Peyer's patch (tissue), 4 donors: ENCODE results near the gene RANGRF. TPM values are rescaled to one million over a fixed set of nuclear protein-coding genes. Genes with fewer than 3 reads are reported as not detected.
A peak's percentile ranks its signal among the peaks of the same experiment; 100 is the strongest.

ENCODE experiments used
- DNase-seq, 3 donors: peaks; one replicate each; pipeline ENCODE4 v3.0.0-alpha.2; 2017 to 2019
- H3K27ac ChIP-seq, 4 donors: fragments of 200-600 bp; sonication (generic); one replicate each; pipeline ENCODE4 v1.5.1; 2016 to 2019
- H3K27me3 ChIP-seq, 2 donors: fragments of 200-600 bp; sonication (generic); one replicate each; pipeline ENCODE4 v1.5.1; 2019
- H3K36me3 ChIP-seq, 3 donors: fragments of 200-600 bp; sonication (generic); one replicate each; pipeline ENCODE4 v1.5.1; 2016 to 2019
- H3K4me1 ChIP-seq, 4 donors: fragments of 200-600 bp; sonication (generic); one replicate each; pipeline ENCODE4 v1.5.1; 2016 to 2019
- H3K4me3 ChIP-seq, 4 donors: fragments of 200-600 bp; sonication (generic); 1 replicate in 3 of 4; 2 replicates in 1 of 4; pipeline ENCODE4 v1.5.1; 2016 to 2019; ENCODE audit warnings: mild to moderate bottlenecking in 1 of 4
- H3K9me3 ChIP-seq, 4 donors: fragments of 200-600 bp; sonication (generic); one replicate each; pipeline ENCODE4 v1.5.1; 2016 to 2019; ENCODE audit warnings: mild to moderate bottlenecking in 1 of 4
- CTCF ChIP-seq, 6 experiments: fragments of 450-650 bp in 4 of 6; fragments of 200-600 bp in 2 of 6; sonication (generic) in 1 of 6; IDR thresholded peaks; one replicate each; pipeline ENCODE4 v1.5.1; 2017 to 2019; ENCODE audit warnings: antibody characterized with exemption in 6 of 6, mild to moderate bottlenecking in 3 of 6, moderate library complexity in 1 of 6
- POLR2A ChIP-seq, 2 donors: fragments of 450-650 bp; IDR thresholded peaks; one replicate each; pipeline ENCODE4 v1.5.1; 2017; ENCODE audit warnings: antibody characterized with exemption in 2 of 2, mild to moderate bottlenecking in 2 of 2, moderate library complexity in 2 of 2
- total RNA-seq, 4 donors: library from RNA; depleted of rRNA; stranded (reverse); fragments of >200 nt; gene quantifications; one replicate each; pipeline ENCODE4 v1.1.0, GENCODE V29; 2016

RANGRF gene
- total RNA-seq, 4 donors from 2014 or later = 6.8 to 27.2 (median 16.1) TPM

- no peak overlapping the region for H3K4me3 ChIP-seq
- H3K27me3 ChIP-seq = peaks cover 0 to 5% of the 10 kb centered on the region in 2 donors
- H3K36me3 ChIP-seq = no peaks in the 10 kb centered on the region
- H3K4me1 ChIP-seq = peaks cover 0 to 14% (median 2%) of the 10 kb centered on the region in 4 donors
- TF ChIP-seq POLR2A (IDR thresholded peaks at IDR 0.05) (no peak), CTCF (IDR thresholded peaks at IDR 0.05) (no peak)
- DNase-seq = no peak
- no peaks in the 10 kb centered on the region for H3K9me3 ChIP-seq
- H3K27ac ChIP-seq = no peak overlapping the region
These were observed 35.7 kb downstream of the RANGRF start for GRCh38 chr17:8324132-8324531.

GRCh38 chr17:8324923-8325322 lies 36.5 kb downstream of the RANGRF start:
- no peak overlapping the region for H3K27ac ChIP-seq
- peaks cover 0 to 14% (median 2%) of the 10 kb centered on the region in 4 donors for H3K4me1 ChIP-seq
- H3K9me3 ChIP-seq = no peaks in the 10 kb centered on the region
- no peaks in the 10 kb centered on the region for H3K36me3 ChIP-seq
- DNase-seq = no peak
- H3K27me3 ChIP-seq = peaks cover 0 to 5% of the 10 kb centered on the region in 2 donors
- TF ChIP-seq POLR2A (IDR thresholded peaks at IDR 0.05) (no peak), CTCF (IDR thresholded peaks at IDR 0.05) (no peak)
- no peak overlapping the region for H3K4me3 ChIP-seq

GRCh38 chr17:8326511-8327302 lies 38.2 kb downstream of the RANGRF start:
- Histone ChIP-seq H3K27ac (peak overlapping the region in 3 of 4 donors; percentile 28 to 58 (median 56)), H3K4me1 (peaks cover 0 to 14% (median 2%) of the 10 kb centered on the region in 4 donors), H3K9me3 (no peaks in the 10 kb centered on the region), H3K27me3 (peaks cover 0 to 5% of the 10 kb centered on the region in 2 donors), H3K4me3 (peak overlapping the region; percentile 24 to 51 (median 42)), H3K36me3 (no peaks in the 10 kb centered on the region)
- TF ChIP-seq POLR2A (IDR thresholded peaks at IDR 0.05) = no peak
- no peak for TF ChIP-seq CTCF (IDR thresholded peaks at IDR 0.05)
- no peak for DNase-seq

- DNase-seq = no peak
- peak overlapping the region; percentile 24 to 51 (median 42) for H3K4me3 ChIP-seq
- peaks cover 0 to 14% (median 2%) of the 10 kb centered on the region in 4 donors for H3K4me1 ChIP-seq
- peak overlapping the region in 2 of 4 donors; percentile 56 to 58 for H3K27ac ChIP-seq
- no peaks in the 10 kb centered on the region for H3K36me3 ChIP-seq
- peaks cover 0 to 5% of the 10 kb centered on the region in 2 donors for H3K27me3 ChIP-seq
- no peaks in the 10 kb centered on the region for H3K9me3 ChIP-seq
- TF ChIP-seq POLR2A (IDR thresholded peaks at IDR 0.05) = no peak
- no peak for TF ChIP-seq CTCF (IDR thresholded peaks at IDR 0.05)
These were observed 38.8 kb downstream of the RANGRF start for GRCh38 chr17:8327303-8327649.

- H3K27ac ChIP-seq = no peak overlapping the region
- H3K4me3 ChIP-seq = no peak overlapping the region
- DNase-seq = no peak
- no peaks in the 10 kb centered on the region for H3K36me3 ChIP-seq
- H3K4me1 ChIP-seq = peaks cover 0 to 4% (median under 1%) of the 10 kb centered on the region in 4 donors
- TF ChIP-seq CTCF (IDR thresholded peaks at IDR 0.05) (no peak), POLR2A (IDR thresholded peaks at IDR 0.05) (no peak)
- no peaks in the 10 kb centered on the region for H3K9me3 ChIP-seq
- H3K27me3 ChIP-seq = peaks cover 0 to 3% of the 10 kb centered on the region in 2 donors
These were observed 43.7 kb downstream of the RANGRF start for GRCh38 chr17:8332128-8332527.
